ENCODE data around the gene CACNB4.

DNA sequence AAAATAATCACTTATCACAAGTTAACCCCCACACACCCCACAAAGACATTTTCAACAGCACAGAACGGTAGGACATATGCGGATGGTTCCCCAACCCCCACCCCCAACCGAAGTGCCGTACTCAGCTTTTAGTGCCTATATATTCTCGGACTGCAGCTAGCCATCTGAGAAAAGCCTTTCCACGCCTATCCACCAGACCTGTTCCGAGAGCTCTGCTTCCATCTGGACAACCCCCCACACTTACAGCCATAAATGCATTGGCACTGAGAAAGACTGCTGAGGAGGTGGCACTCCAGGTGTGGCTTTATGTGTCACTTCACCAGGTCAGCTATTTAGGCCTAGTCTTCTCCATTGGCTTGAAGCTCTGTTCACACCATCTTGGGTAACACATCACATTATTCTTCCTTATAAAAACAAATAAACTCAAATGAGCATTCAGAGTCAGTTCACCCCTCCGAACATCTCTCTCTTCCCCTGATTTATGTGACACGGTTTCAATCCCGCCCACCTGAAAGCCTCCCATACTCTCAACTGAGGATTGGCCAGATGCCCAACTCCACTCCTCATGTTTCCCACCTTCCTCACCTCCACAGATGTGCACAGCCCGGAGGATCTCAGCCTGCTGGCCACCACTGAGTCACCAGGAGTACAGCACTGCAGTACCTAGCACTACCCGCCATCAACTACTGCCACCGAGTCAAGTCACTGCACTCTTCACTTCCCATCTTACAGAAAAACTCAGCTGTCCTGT is 127.4 kb downstream of the CACNB4 start:
- TF ChIP-seq, protein P1, sequence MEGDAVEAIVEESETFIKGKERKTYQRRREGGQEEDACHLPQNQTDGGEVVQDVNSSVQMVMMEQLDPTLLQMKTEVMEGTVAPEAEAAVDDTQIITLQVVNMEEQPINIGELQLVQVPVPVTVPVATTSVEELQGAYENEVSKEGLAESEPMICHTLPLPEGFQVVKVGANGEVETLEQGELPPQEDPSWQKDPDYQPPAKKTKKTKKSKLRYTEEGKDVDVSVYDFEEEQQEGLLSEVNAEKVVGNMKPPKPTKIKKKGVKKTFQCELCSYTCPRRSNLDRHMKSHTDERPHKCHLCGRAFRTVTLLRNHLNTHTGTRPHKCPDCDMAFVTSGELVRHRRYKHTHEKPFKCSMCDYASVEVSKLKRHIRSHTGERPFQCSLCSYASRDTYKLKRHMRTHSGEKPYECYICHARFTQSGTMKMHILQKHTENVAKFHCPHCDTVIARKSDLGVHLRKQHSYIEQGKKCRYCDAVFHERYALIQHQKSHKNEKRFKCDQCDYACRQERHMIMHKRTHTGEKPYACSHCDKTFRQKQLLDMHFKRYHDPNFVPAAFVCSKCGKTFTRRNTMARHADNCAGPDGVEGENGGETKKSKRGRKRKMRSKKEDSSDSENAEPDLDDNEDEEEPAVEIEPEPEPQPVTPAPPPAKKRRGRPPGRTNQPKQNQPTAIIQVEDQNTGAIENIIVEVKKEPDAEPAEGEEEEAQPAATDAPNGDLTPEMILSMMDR (IDR thresholded peaks at IDR 0.05) = no peak
- no peak for TF ChIP-seq POLR2AphosphoS5 (IDR thresholded peaks at IDR 0.05; ENCODE audit: low read depth, low read length)

Measured in Panc1 (cell line).